Gastrocnemius medialis (tissue), 4 donors: ENCODE measurements around the gene SS18.

ENCODE experiments used
- CTCF ChIP-seq, 5 experiments: fragments of 450-650 bp in 3 of 5; fragments of 200-600 bp in 2 of 5; sonication (generic) in 2 of 5; IDR thresholded peaks in 4 of 5; conservative IDR thresholded peaks in 1 of 5; 1 replicate in 4 of 5; 2 replicates in 1 of 5; pipeline ENCODE4 v1.5.1; 2016 to 2019; ENCODE audit warnings: antibody characterized with exemption in 5 of 5, mild to moderate bottlenecking in 3 of 5, moderate library complexity in 3 of 5
- POLR2A ChIP-seq, 2 donors: fragments of 450-650 bp; IDR thresholded peaks; one replicate each; pipeline ENCODE4 v1.6.1; 2017; ENCODE audit warnings: antibody characterized with exemption in 2 of 2, mild to moderate bottlenecking in 2 of 2, moderate library complexity in 2 of 2

GRCh38 chr18:25992566-25992965 lies 97.8 kb downstream of the SS18 start:
- TF ChIP-seq POLR2A (IDR thresholded peaks at IDR 0.05) (no peak), CTCF (IDR thresholded peaks at IDR 0.05 in 4 of 5, conservative IDR thresholded peaks at IDR 0.05 in 1 of 5) (no peak)
